H9 (cell line): Measurements from ENCODE around the gene PLEK. TPM values are rescaled to one million over a fixed set of nuclear protein-coding genes. Genes with fewer than 3 reads are reported as not detected.

ENCODE experiments used
- DNase-seq: peaks from one replicate; pipeline ENCODE4 v3.0.0-alpha.2; 2017
- H2AFZ ChIP-seq: one replicate; pipeline ENCODE4 v1.6.1; 2013; ENCODE audit warnings: mild to moderate bottlenecking, low read length, control low read depth, moderate library complexity
- H2AK5ac ChIP-seq: 2 replicates; pipeline ENCODE4 v1.6.1; 2013; ENCODE audit warnings: low read length, control low read depth, mixed read lengths; ENCODE audit not compliant: insufficient read length
- H2BK120ac ChIP-seq: one replicate; pipeline ENCODE4 v1.6.1; 2013; ENCODE audit warnings: low read depth, mild to moderate bottlenecking, low read length, control low read depth, inconsistent platforms; ENCODE audit not compliant: poor library complexity, severe bottlenecking
- H2BK12ac ChIP-seq: 2 replicates; pipeline ENCODE4 v1.6.1; 2013; ENCODE audit warnings: low read length, control low read depth, mixed read lengths, low read depth; ENCODE audit not compliant: insufficient read length
- H2BK15ac ChIP-seq: 2 replicates; pipeline ENCODE4 v1.6.1; 2013; ENCODE audit warnings: low read depth, low read length, control low read depth
- H2BK20ac ChIP-seq: one replicate; pipeline ENCODE4 v1.6.1; 2013; ENCODE audit warnings: low read depth, mild to moderate bottlenecking, low read length, control low read depth, inconsistent platforms; ENCODE audit not compliant: poor library complexity, severe bottlenecking
- H2BK5ac ChIP-seq: 2 replicates; pipeline ENCODE4 v1.6.1; 2013; ENCODE audit warnings: low read length, control low read depth, mixed read lengths; ENCODE audit not compliant: insufficient read length
- H3K14ac ChIP-seq: 2 replicates; pipeline ENCODE4 v1.6.1; 2013; ENCODE audit warnings: low read length, control low read depth; ENCODE audit not compliant: insufficient read depth
- H3K18ac ChIP-seq: 2 replicates; pipeline ENCODE4 v1.6.1; 2013; ENCODE audit warnings: low read depth, mild to moderate bottlenecking, mixed read lengths, low read length, control low read depth; ENCODE audit not compliant: insufficient read length
- H3K23ac ChIP-seq: 2 replicates; pipeline ENCODE4 v1.6.1; 2013; ENCODE audit warnings: low read length, control low read depth, mixed read lengths, low read depth; ENCODE audit not compliant: insufficient read length
- H3K23me2 ChIP-seq: 2 replicates; pipeline ENCODE4 v1.6.1; 2013; ENCODE audit warnings: low read depth, mild to moderate bottlenecking, mixed read lengths, low read length, control low read depth; ENCODE audit not compliant: insufficient read length, poor library complexity, severe bottlenecking
- H3K27ac ChIP-seq: 2 replicates; pipeline ENCODE4 v1.5.1; 2013; ENCODE audit warnings: low read length, control low read depth, mixed read lengths, low read depth; ENCODE audit not compliant: insufficient read length
- H3K27me3 ChIP-seq: 2 replicates; pipeline ENCODE4 v1.6.1; 2013; ENCODE audit warnings: low read length, control low read depth, inconsistent platforms; ENCODE audit not compliant: insufficient read depth
- H3K4ac ChIP-seq: 2 replicates; pipeline ENCODE4 v1.6.1; 2013; ENCODE audit warnings: low read depth, mild to moderate bottlenecking, control low read depth, inconsistent platforms, low read length, moderate library complexity
- H3K4me1 ChIP-seq: 2 replicates; pipeline ENCODE4 v1.6.1; 2013; ENCODE audit warnings: low read length, control low read depth, inconsistent platforms; ENCODE audit not compliant: insufficient read depth
- H3K4me2 ChIP-seq: 2 replicates; pipeline ENCODE4 v1.6.1; 2013; ENCODE audit warnings: low read length, control low read depth, mixed read lengths; ENCODE audit not compliant: insufficient read length, insufficient read depth
- H3K56ac ChIP-seq: 2 replicates; pipeline ENCODE4 v1.6.1; 2013; ENCODE audit warnings: low read depth, mild to moderate bottlenecking, mixed read lengths, low read length, control low read depth; ENCODE audit not compliant: insufficient read length
- H3K79me1 ChIP-seq: 2 replicates; pipeline ENCODE4 v1.6.1; 2013; ENCODE audit warnings: low read depth, mild to moderate bottlenecking, moderate library complexity, low read length, control low read depth, inconsistent platforms; ENCODE audit not compliant: insufficient read depth, poor library complexity, severe bottlenecking
- H3K79me2 ChIP-seq: 2 replicates; pipeline ENCODE4 v1.6.1; 2013; ENCODE audit warnings: low read length, control low read depth, inconsistent platforms; ENCODE audit not compliant: insufficient read depth
- H3K9ac ChIP-seq: 2 replicates; pipeline ENCODE4 v1.6.1; 2013; ENCODE audit warnings: low read length, control low read depth, mixed read lengths; ENCODE audit not compliant: insufficient read length; ENCODE audit errors: extremely low read depth
- H3K9me3 ChIP-seq: one replicate; pipeline ENCODE4 v1.6.1; 2013; ENCODE audit warnings: low read depth, low read length, inconsistent platforms; ENCODE audit not compliant: control insufficient read depth
- H3T11ph ChIP-seq: one replicate; pipeline ENCODE4 v1.6.1; 2013; ENCODE audit warnings: mild to moderate bottlenecking, low read length, control low read depth, inconsistent platforms
- H4K20me1 ChIP-seq: one replicate; pipeline ENCODE4 v1.6.1; 2013; ENCODE audit not compliant: control insufficient read depth, insufficient read length, insufficient read depth
- H4K5ac ChIP-seq: 2 replicates; pipeline ENCODE4 v1.6.1; 2013; ENCODE audit warnings: low read depth, mild to moderate bottlenecking, mixed read lengths, low read length, control low read depth; ENCODE audit not compliant: insufficient read length
- H4K8ac ChIP-seq: replicated peaks from 2 replicates; pipeline ENCODE4 v1.6.1; 2013; ENCODE audit warnings: low read length, control low read depth, mixed read lengths, low read depth; ENCODE audit not compliant: insufficient read length
- H4K91ac ChIP-seq: 2 replicates; pipeline ENCODE4 v1.6.1; 2013; ENCODE audit warnings: low read depth, mild to moderate bottlenecking, moderate library complexity, mixed read lengths, low read length, control low read depth; ENCODE audit not compliant: insufficient read length
- H3K27ac Mint-ChIP-seq, 3 experiments: 2 replicates in 2 of 3; 3 replicates in 1 of 3; pipeline ENCODE4 v1.8.0; 2020 to 2021; ENCODE audit warnings: mixed read lengths in 3 of 3, mild to moderate bottlenecking in 1 of 3, moderate library complexity in 1 of 3
- H3K27me3 Mint-ChIP-seq: 2 replicates; pipeline ENCODE4 v1.8.0; 2021; ENCODE audit warnings: low read depth, mild to moderate bottlenecking, moderate library complexity, mixed read lengths
- H3K36me3 Mint-ChIP-seq, 3 experiments: 2 replicates in 2 of 3; 3 replicates in 1 of 3; pipeline ENCODE4 v1.8.0; 2020 to 2021; ENCODE audit warnings: low read depth in 3 of 3, mixed read lengths in 3 of 3; ENCODE audit not compliant: insufficient read depth in 1 of 3
- H3K4me1 Mint-ChIP-seq, 2 experiments: 2 replicates each; pipeline ENCODE4 v1.8.0; 2020; ENCODE audit warnings: mixed read lengths in 2 of 2
- H3K4me3 Mint-ChIP-seq, 2 experiments: 2 replicates in 1 of 2; 3 replicates in 1 of 2; pipeline ENCODE4 v1.8.0; 2020 to 2021; ENCODE audit warnings: mild to moderate bottlenecking in 2 of 2, mixed read lengths in 2 of 2, moderate library complexity in 1 of 2
- H3K9me3 Mint-ChIP-seq, 2 experiments: 2 replicates in 1 of 2; 3 replicates in 1 of 2; pipeline ENCODE4 v1.8.0; 2020; ENCODE audit warnings: mild to moderate bottlenecking in 2 of 2, mixed read lengths in 2 of 2, moderate library complexity in 1 of 2
- WGBS: extraction: QIAGEN DNeasy Blood & Tissue Kit; methylation state at CpG from one replicate; pipeline ENCODE4 v1.1.7; 2013; ENCODE audit warnings: missing lambda C conversion rate, low lambda C conversion rate, mixed read lengths; ENCODE audit not compliant: insufficient read length; ENCODE audit errors: extremely low coverage; 5-methylcytosine and 5-hydroxymethylcytosine counted together
- total RNA-seq: library from RNA; stranded (reverse); gene quantifications from 2 replicates; pipeline ENCODE4 v1.2.1, GENCODE V29; 2021
- TF ChIP-seq, protein P1 (sequence below): fragments of 200-600 bp; sonication (generic); conservative IDR thresholded peaks from 3 replicates; pipeline ENCODE4 v1.8.0; 2021; ENCODE audit warnings: antibody characterized with exemption, mild to moderate bottlenecking

The PLEK gene
- total RNA-seq, 1 experiment from 2014 or later = not detected

- H3K9ac ChIP-seq = no peak overlapping the region
- no peak overlapping the region for H3K56ac ChIP-seq
- H3K4me2 ChIP-seq = no peak overlapping the region
- H3K18ac ChIP-seq = no peak overlapping the region
- no peak overlapping the region for H2AK5ac ChIP-seq
- no peaks in the 10 kb centered on the region for H3K9me3 ChIP-seq
- no peaks in the 10 kb centered on the region; a peak in 1 of 5 replicates for H3K9me3 Mint-ChIP-seq
- no peak overlapping the region for H2AFZ ChIP-seq
- H3K23me2 ChIP-seq = no peaks in the 10 kb centered on the region
- no peaks in the 10 kb centered on the region for H3K27me3 Mint-ChIP-seq
- H3K27me3 ChIP-seq = no peaks in the 10 kb centered on the region
- H4K91ac ChIP-seq = no peak overlapping the region
- no peak overlapping the region for H3T11ph ChIP-seq
- TF ChIP-seq, protein P1, sequence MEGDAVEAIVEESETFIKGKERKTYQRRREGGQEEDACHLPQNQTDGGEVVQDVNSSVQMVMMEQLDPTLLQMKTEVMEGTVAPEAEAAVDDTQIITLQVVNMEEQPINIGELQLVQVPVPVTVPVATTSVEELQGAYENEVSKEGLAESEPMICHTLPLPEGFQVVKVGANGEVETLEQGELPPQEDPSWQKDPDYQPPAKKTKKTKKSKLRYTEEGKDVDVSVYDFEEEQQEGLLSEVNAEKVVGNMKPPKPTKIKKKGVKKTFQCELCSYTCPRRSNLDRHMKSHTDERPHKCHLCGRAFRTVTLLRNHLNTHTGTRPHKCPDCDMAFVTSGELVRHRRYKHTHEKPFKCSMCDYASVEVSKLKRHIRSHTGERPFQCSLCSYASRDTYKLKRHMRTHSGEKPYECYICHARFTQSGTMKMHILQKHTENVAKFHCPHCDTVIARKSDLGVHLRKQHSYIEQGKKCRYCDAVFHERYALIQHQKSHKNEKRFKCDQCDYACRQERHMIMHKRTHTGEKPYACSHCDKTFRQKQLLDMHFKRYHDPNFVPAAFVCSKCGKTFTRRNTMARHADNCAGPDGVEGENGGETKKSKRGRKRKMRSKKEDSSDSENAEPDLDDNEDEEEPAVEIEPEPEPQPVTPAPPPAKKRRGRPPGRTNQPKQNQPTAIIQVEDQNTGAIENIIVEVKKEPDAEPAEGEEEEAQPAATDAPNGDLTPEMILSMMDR = no peak
- H3K27ac ChIP-seq = no peak overlapping the region
- H3K4me1 ChIP-seq = no peaks in the 10 kb centered on the region; the same call in 1 of the 2 replicates
- H3K4ac ChIP-seq = no peak overlapping the region
- no peak overlapping the region for H3K23ac ChIP-seq
- no peaks in the 10 kb centered on the region for H4K20me1 ChIP-seq
- no peak overlapping the region for H4K8ac ChIP-seq
- no peak overlapping the region for H2BK12ac ChIP-seq
- no peak overlapping the region for H4K5ac ChIP-seq
- no peak overlapping the region for H3K27ac Mint-ChIP-seq
- H2BK5ac ChIP-seq = no peak overlapping the region
- peaks cover 4 to 11% of the 10 kb centered on the region in 2 experiments for H3K4me1 Mint-ChIP-seq
- no peaks in the 10 kb centered on the region for H3K79me1 ChIP-seq
- H2BK20ac ChIP-seq = no peak overlapping the region
- H3K4me3 Mint-ChIP-seq = no peak overlapping the region
- no CpG with 5 or more reads among the region's 7 CpGs for WGBS
- no peak overlapping the region for H3K14ac ChIP-seq
- no peak overlapping the region for H2BK120ac ChIP-seq
- no peak for DNase-seq
- no peaks in the 10 kb centered on the region for H3K79me2 ChIP-seq
- no peak overlapping the region for H2BK15ac ChIP-seq
- H3K36me3 Mint-ChIP-seq = no peaks in the 10 kb centered on the region
Measured at GRCh38 chr2:68438455-68439303, 73.6 kb downstream of the PLEK start.
